HUDEP-2 (cell line): ENCODE data around the gene DPP6.

Experiments
- DNase-seq, 76 experiments: peaks; one replicate each; lab custom pipeline; 2025; ENCODE audit not compliant: unreplicated experiment in 76 of 76; lab: John Stamatoyannopoulos, UW

DPP6 gene

DNA sequence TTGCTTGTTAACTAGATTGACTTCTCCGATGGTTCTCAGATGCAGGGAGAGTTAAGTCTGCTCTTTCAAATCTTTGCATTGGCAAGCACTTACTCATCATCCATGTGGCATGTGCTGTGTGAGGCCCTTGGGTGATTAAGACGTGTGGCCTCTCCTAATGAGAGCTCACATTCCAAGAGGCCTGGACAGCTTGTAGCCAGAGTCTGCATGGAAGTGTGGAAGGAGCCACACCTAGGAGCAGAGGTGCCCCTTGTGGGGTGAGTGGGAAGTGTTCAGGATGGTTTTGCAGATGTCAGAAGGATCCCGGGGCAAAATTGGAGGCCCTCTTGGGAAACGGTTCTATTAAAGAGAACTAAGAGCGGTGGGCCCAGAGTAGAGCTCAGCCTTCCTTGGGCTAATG is 724.8 kb downstream of the DPP6 start:
- DNase-seq = no peak

DNA sequence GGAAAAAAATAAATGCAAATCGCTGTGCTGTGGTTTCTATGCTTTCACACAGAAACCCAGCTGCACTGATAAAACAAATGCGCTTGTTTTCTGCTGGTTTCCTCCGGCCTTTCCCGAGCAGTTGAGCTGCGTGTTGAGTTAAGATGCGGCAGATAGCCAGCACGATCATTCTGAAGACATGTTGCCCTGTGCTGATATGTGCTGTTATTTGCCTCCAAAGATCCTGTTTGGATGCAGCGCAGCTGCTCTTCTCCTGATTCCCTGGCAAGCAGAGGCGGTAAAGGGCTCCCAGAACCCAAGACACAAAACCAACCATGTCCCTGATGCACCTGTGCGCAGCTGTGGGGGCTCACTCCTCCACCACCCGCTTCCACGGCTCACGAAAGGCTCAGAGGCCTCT is 725.3 kb downstream of the DPP6 start:
- DNase-seq = no peak

DNA sequence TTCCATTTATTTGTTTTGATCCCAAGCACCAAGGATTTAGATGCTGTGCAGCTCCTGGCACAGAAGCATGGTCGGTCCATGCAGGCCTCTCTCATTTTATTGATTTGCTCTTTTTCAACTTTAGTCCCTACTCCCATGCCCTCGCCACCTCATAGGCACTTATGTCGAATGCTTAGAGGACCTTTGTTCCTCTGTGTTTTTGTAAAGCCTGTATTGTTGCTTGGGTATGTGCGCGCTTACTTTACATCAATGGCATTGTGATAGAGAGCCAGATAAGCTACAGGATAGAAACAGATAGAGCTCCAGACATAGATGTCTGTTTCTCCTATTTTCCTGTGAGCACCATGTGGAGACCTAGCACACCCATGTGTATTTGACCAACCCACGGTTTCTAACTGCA is 725.7 kb downstream of the DPP6 start:
- no peak for DNase-seq

DNA sequence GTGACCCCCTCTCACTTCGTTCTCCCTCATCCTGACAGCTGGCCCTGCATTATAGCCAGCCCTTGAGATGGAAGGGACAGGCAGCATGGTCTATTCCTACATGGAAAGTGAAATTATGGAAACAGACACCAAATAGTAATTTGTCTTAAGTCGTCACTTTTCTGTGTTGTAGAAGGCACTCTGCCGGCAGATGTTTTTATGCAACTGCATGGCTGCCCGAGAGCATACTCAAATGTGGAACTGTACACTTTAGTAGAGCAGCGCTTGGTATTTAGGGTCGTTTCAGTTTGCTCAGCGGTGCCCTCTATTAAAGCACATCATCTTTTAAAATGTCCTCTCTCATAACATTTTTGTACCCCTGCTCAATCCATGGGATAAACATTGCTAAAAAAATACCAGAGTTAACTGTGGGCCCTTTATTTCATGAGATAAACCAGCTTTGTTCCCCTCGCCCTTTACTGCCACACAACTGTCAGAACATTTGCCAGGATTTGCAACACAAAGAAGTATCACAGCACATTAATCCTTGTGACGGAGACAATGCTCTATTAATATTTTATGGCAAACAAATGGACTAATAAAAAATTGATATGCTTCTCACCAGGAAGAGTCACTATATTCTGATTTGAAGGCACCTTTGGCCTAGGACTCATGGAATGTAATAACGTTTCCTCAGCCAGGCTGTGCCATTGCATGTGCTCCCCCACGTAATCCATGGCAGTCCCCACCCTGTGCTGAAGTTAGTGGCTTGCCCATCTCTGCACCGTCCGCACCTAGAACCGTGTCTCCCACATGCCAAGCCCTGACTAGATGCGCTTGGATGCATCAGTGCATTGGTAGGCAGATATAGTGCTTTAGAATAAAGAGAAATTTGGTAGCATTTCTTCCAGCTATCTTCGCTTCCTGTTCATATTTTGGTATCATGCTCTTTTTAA is 729.4 kb downstream of the DPP6 start:
- no peak for DNase-seq

DNA sequence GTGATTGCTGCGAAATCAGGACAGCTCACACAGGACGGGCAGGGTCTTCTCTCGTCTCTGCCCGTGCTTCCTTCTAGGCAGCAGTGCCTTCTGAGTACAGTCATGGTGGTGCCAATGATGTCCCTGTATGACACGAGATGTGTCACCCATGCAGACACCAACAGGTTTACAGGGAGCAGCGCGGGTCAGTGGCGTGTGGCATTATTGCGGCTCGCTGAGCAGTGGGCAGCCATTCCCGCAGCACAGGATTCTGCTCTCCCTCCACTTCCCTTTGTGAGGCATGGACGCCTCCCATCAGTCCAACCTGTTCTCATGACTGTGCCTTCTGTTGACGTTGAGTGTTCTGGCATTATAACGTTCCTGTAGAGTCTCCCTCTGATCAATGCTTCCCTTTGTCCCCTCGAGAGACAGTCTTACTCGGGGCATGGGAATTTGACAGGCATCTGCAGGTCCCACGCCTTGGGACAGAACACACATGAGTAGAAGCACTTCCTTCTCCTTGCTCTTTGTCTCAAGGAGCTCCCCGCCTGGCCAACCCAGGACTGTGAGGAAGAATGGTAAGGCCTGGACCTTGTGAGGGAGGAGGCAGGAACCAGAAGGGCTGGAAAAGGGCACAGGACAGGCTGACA is 731.2 kb downstream of the DPP6 start:
- no peak for DNase-seq

DNA sequence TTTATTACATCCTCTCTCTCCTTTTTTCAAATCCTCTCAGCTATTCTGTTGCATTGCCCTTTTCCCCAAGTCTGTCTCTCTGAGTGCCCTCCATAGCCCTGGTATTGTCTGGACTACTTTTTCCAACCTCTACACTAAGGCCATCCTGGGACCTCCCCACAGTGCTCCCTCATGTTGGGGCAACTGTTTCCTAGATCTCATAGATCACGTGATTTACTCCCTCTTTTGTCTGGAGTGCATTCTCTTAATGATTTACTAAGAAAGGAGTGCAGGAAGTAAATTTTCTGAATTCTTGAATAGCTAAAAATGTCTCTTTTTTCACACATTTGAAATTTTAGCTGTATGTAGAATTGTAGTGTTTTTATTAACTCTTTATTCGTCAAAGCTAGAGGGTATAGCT is 733.7 kb downstream of the DPP6 start:
- DNase-seq = no peak

DNA sequence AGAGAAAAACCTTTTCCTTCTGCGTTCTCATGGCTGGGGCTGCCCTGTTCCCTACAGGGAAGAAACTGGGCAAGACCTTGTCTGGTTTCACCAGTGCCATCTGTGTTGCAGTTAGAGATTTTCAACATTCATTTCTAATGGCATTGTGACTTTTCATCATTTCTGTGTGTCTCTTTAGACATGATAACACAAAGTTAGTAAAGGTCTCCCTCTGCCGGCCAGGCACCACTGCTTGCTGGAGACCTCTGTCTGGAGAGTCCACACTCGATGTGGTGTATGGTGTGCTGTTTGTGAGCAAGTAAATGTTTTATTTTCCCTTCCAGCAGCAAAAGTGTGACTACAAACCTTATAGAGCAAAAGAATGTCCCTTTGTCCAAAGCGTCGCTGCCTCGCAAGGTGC is 737.2 kb downstream of the DPP6 start:
- DNase-seq = peak in 39 of 76 experiments; percentile 3 to 50 (median 19)

DNA sequence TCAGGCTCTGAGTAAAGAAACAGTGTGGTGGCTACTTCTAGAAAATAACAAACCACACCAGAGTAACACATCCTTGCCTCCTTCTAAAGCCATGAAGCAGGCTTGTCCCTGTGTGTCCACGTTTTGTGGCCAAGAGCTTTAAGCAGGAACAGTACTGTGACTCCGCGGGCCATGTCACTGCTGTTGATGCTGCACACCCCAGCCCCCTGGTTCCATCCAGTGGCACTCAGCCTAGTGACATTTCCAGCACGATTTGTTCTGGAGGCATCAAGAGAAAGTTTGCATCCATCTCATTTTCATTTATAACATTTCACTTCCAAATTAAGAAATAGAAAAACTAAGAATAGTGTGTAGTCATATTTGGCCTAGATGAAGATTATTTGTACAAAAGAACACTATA is 739.4 kb downstream of the DPP6 start:
- no peak for DNase-seq

DNA sequence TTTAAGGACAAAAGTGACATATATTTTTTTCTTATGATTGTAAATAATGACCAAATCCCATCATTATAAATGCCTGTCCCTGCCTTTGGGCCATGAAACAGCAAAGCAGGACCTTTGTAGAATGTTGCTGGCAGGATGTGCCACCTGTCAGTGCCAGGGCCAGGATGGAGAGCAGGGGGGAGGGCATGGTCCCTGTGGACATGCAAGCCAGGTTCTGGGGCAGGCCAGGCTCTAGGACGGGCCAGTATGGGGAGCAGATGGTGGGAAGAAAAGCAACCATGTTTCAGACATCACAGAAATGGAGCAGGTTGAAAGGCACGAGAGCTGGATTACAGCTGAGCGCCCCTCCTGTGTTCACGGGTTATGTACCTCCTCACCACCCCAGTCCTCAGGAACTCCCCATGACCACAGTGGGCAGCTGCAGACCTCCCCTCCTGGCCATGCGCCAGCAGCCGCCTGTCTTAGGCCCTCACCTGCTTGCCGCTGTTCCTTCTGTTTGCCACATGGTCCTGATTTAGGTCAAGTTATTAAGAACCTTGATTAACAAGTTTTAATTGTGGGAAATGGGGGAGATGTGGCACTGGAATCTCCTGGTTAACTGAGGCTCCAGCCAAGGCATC is 740.3 kb downstream of the DPP6 start:
- DNase-seq = no peak

DNA sequence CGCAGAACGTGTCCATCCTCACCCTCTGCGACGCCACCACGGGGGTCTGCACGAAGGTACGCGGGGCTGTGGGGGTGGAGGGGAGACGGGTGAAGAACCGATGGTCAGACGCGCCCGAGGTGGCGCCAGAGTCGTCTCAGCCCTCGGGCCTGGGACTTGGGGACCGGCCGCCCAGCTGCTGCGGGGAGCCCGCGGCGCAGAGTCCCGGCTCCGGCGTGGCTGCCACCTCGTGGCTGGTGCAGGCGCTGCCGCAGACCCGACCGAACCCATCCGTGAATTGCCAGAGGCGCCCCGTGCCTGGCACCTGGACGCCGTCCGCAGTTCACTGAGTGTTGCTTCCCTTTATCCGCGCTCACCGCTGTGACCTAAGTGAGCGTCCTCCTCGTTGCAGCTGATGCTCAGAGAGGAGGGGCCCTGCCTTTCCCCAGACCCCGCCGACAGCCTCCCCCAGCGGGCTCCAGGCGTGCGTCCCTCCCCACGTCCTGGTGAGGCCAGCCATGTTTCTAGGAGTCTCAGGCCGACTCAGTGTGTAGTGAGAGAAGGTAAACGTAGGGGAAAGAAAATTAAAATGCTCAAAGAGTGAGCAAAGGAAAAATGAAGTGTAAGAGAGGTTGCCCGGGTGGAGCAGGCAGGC is 742.1 kb downstream of the DPP6 start:
- peak in 36 of 76 experiments; percentile 1 to 53 (median 20) for DNase-seq

DNA sequence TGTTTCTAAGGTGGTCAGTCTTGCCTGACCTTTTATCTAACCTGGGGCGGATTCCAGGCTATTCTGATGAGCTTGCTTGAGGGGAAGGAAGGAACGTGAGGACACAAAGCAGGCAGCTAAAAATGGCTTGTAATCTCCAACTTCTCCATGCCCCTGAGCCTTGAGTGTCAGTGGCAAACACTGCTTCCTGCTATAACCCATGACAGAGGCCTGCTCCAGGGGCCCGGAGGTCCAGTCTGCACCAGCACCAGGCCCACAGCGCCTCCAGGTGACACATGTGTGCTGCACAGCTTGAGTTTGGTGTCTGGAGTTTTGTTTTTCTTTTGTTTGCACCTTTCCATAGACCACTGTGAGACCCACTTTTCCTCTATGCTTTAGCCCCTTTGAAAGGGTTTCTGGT is 742.8 kb downstream of the DPP6 start:
- DNase-seq = peak in 1 of 76 experiments; percentile 9

DNA sequence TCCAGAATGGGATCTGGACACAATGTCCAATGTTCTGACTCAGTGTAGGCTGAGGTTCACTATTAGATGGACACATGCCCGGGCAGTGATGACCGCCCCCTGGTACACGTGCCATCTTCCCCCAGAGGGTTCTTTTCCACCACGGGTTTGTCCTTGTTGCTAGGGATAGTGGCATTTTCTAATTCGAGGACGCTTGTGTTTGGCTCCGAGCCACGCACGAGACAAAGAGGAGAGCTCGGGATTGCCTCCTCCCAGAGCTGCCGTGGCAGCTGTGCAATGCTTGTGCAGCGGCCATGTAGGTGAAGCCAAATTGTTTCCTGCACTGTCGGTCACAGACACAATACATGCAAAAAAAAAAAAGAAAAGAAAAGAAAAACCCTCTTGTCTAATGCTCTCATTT is 743.2 kb downstream of the DPP6 start:
- no peak for DNase-seq

DNA sequence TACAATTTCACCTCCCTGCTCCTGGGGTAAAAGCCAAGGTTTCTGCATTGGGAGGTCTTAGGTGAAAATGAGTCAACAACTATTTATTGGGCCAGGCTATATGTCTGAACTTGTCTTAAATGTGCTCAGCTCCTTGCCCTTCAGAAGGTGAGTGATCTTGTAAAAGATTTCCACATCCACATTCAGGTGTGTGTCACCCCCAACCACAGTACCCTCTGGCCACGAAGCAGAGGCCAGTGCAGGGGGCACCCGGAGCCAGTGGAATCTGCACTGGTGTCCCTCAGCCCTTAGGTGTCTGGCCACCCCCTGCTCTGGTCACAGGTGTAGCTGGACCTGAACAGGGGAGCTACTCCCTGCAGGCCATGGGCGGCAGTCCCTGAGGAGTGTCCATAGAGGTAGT is 752.3 kb downstream of the DPP6 start:
- DNase-seq = no peak

DNA sequence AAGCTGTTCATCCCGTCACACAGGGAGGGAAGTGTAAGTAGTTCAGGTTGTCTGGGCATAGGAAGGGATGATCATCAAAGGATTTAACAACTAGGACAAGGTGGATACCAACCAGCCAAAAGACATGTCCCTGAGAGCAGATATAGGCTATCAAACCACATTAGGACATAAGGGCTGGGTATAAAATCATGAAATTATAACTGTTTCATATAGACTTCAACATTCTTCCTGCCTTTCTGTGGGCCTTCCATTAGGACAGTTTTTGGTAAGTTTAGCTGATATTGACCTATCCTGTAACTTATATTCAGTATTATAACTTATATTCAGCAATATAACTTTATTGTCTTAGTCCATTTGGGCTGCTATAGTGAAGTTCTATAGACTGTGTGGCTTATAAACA is 759.8 kb downstream of the DPP6 start:
- no peak for DNase-seq

DNA sequence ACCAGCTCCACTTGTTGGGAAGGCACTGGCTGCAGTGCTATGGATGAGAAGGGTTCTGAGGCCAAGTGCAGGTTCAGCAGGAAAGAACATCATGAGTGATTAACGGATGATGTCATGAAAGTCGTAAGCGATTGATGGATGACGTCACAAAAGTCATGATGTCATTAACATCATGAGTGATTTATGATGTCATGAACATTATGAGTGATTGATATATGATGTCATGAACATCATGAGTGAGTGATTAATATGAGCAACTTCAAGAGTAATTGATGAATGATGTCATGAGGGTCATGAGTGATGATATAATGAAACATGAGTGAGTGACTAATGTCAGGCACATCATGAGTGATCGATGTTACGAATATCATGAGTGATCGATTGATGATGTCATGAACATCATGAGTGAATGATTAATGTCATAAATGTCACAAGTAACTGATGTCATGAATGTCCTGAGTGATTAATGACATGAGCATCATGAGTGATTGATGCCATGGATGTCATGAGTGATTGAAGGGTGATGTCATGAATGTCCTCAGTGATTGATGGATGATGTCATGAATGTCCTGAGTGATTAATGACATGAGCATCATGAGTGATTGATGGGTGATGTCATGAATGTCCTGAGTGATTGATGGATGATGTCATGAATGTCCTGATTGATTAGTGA is 765.2 kb downstream of the DPP6 start:
- DNase-seq = no peak

DNA sequence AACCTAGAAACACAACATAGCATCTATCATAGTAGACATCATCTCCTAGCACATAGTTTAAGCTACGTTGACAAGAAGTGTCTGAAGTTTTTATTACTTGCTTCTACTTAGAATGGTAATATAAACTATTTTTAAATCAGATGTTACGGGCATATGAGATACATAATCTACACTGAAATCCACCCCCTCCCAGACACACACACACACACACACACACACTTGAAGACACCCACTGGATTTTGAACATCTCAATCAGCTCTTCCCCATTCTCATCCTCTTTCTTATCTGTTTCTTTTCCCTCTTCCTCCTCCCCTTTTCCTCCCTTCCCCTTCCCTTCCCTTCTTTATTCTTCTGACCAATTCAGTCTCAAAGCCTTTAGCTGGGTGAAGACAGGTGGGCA is 774.8 kb downstream of the DPP6 start:
- no peak for DNase-seq

DNA sequence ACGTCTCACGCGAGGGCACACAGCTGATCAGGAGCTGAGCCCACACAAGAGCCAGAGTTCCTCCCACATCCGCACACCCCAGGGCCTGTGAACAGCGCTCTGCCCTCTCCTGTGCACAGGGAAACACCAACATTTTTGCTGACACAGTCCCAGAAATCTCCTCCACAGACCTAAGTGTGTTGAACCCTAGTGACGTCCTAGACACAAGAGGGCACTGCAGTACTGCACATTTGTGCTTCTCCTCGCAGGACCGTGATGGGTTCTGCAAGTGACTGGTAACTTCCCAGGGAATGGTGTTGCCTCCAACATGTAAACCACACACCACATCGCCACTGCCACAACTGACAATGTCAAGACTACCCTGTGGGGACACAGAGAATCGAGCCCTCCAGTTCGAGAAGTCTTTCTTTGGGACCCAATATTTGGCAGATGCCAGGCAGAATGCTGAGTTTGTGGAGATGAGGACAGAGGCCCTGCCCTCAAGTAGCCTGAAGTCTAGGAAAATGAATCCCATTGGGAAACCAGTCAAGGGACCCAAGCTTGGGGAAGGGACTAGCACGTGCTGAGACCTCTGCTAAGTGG is 780.5 kb downstream of the DPP6 start:
- DNase-seq = peak in 45 of 76 experiments; percentile 1 to 69 (median 24)

DNA sequence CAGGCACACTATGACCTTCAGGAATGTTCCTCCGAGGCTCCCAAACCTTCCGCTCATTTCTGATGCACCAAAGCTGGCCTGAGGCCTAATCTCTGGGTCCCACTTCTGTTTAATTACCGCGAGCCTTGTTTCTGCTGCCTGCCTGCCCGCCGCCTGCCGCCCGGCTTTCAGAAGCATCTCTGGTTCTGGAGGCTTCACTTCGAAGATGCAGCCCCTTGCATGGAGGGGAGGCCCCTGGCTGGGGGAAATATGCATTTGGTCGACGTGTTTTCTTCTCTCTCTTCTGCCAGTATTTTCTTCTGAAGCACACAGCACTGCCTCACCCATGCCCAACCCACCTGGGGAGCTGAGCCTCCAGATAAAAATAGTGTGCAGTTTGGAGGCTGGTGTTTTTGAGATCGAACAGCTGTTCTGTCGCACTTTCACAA is 783.8 kb downstream of the DPP6 start:
- DNase-seq = no peak

DNA sequence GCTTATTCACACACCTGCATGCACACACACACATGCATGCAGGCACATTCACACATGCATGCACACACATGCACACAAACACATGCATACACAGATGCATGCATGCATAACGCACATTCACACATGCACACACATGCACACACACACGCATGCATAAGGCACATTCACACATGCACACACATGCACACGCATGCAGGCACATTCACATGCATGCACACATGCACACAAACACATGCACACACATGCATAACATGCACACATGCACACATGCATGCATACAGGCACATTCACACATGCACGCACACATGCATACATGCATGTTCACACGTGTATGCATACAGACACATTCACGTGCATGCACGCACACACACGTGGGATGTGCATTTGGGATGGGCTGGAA is 784.9 kb downstream of the DPP6 start:
- no peak for DNase-seq

DNA sequence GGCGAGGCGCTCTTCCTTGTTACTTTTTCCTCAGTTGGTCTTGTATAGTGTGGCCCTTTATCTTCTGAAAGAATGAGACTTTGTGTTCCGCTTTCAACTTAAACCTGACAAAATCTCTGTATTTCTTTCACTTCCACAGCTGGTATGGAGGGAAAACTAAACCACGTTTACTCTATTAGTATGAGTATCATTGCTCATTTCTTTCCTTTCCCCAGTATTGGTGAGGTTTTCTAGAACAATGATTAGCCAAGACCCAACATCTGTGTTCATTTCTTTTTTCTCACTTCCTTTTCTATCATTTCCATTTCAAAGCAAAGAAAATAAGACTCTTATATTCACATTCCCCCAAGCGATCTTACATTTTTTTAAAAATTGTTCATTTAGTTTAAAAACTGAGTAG is 785.4 kb downstream of the DPP6 start:
- DNase-seq = no peak
